ENCODE data around the gene GALNT2. TPM values are rescaled to one million over a fixed set of nuclear protein-coding genes. Genes with fewer than 3 reads are reported as not detected.

Gene GALNT2
- polyA plus RNA-seq, 3 donors = 19.6 to 25.6 (median 23.4) TPM

DNA sequence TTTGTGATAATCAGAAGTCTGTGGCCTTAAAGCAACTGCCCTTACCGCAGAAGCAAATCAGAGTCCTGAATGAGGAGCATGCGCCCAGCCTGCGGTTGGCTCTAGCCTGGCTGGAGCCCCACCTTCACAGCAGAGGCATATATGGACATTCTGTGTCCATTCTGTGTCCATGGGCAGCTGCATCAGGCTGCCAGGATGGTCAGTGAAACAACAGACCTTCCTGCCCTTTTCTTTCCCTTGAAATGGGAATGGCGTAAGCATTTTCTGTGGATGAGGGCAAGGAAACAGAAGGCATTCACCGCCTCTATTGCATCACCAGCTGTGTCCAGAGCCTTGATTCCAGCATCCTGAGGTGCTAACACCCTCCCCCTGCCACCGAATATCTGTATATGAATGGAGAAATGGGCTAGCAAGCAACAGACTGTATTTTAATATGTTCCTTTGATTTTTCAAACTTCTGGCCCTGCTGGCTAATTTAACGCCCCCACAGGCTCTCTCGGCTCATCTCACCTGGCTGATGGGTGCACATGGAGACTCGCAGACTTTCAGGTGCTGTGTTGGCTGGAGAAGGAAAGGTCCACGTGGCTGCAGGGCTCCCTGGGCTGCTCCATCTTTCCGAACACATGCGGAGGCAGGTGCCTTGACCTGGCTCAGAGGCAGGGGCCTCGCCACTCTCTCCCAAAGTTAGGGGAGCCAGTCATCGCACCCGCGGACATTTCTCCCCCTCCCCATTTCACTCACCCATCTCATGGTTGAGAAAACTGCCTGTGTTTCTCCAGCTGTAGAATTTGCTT is 159.2 kb downstream of the GALNT2 start:
- H3K79me2 ChIP-seq (ENCODE audit: insufficient read depth, low read length) = peaks cover 3% of the 10 kb centered on the region
- no peaks in the 10 kb centered on the region for H3K9me3 ChIP-seq (replicated peaks in 1 of 2; ENCODE audit: control insufficient read depth in 1 of 2, insufficient read depth in 1 of 2, low read length in 2 of 2)
- H3K27ac ChIP-seq (ENCODE audit: low read depth in 1 of 2, low read length in 2 of 2) = no peak overlapping the region
- H3K36me3 ChIP-seq (replicated peaks in 1 of 2; ENCODE audit: control insufficient read depth in 1 of 2, insufficient read depth in 2 of 2, low read length in 2 of 2) = peaks cover 0 to 15% of the 10 kb centered on the region in 2 donors
- no peak overlapping the region for H3K4me3 ChIP-seq (replicated peaks in 1 of 3; ENCODE audit: low read depth in 2 of 3, low read length in 3 of 3)
- Mint-ChIP-seq H3K27ac (peak overlapping the region in 1 of 7 donors; percentile 24), H3K4me3 (no peak overlapping the region), H3K4me1 (no peaks in the 10 kb centered on the region), H3K27me3 (ENCODE audit: low read depth in 3 of 3) (no peaks in the 10 kb centered on the region), H3K36me3 (peaks cover 27 to 29% of the 10 kb centered on the region in 2 donors), H3K9me3 (no peaks in the 10 kb centered on the region)
- peaks cover 20% of the 10 kb centered on the region for H4K20me1 ChIP-seq (ENCODE audit: insufficient read depth, low read length)
- no peak overlapping the region for H3K9ac ChIP-seq (ENCODE audit: insufficient read depth, low read length, poor library complexity, severe bottlenecking)
- DNase-seq = no peak
- 97% methylated on average over 10 of the region's 16 CpGs for WGBS (ENCODE audit: insufficient coverage)
- H2AFZ ChIP-seq (ENCODE audit: insufficient read depth, low read depth, low read length, poor library complexity, severe bottlenecking) = no peak overlapping the region
- no peak overlapping the region for H3K4me2 ChIP-seq (replicated peaks; ENCODE audit: extremely low read depth, low read length, poor library complexity, severe bottlenecking)
- H3K4me1 ChIP-seq (ENCODE audit: control insufficient read depth in 1 of 2, insufficient read depth in 2 of 2, low read length in 2 of 2) = no peaks in the 10 kb centered on the region
- no peaks in the 10 kb centered on the region for H3K27me3 ChIP-seq (ENCODE audit: control insufficient read depth in 2 of 2, insufficient read depth in 2 of 2, low read length in 2 of 2)
- TF ChIP-seq, protein P1, sequence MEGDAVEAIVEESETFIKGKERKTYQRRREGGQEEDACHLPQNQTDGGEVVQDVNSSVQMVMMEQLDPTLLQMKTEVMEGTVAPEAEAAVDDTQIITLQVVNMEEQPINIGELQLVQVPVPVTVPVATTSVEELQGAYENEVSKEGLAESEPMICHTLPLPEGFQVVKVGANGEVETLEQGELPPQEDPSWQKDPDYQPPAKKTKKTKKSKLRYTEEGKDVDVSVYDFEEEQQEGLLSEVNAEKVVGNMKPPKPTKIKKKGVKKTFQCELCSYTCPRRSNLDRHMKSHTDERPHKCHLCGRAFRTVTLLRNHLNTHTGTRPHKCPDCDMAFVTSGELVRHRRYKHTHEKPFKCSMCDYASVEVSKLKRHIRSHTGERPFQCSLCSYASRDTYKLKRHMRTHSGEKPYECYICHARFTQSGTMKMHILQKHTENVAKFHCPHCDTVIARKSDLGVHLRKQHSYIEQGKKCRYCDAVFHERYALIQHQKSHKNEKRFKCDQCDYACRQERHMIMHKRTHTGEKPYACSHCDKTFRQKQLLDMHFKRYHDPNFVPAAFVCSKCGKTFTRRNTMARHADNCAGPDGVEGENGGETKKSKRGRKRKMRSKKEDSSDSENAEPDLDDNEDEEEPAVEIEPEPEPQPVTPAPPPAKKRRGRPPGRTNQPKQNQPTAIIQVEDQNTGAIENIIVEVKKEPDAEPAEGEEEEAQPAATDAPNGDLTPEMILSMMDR (IDR thresholded peaks at IDR 0.05) = no peak
- intact Hi-C loops (cut with micrococcal nuclease) = no loop called here

DNA sequence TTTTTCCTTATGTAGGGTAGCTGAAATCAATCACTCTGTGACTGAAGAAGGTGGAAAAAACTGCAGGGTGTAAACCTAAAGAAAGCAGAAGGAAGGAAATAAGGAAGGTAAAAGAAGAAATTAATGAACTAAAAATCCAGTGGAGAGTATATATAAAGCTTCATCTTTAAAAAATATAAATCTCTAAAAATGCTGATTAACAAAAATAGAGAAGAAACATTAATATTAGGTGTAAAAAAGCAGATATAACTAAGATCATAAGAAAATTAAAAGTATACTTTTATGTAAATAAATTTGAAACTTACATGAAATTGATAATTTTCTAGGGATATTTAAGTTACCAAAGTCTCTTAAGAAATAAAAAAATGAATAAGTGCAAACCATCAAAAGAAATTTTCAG is 159.8 kb downstream of the GALNT2 start:
- no peak overlapping the region for H3K27ac Mint-ChIP-seq
- Histone ChIP-seq H3K9me3 (replicated peaks in 1 of 2; ENCODE audit: control insufficient read depth in 1 of 2, insufficient read depth in 1 of 2, low read length in 2 of 2) (no peaks in the 10 kb centered on the region), H3K27ac (ENCODE audit: low read depth in 1 of 2, low read length in 2 of 2) (no peak overlapping the region), H2AFZ (ENCODE audit: insufficient read depth, low read depth, low read length, poor library complexity, severe bottlenecking) (no peak overlapping the region), H3K4me2 (replicated peaks; ENCODE audit: extremely low read depth, low read length, poor library complexity, severe bottlenecking) (no peak overlapping the region), H3K9ac (ENCODE audit: insufficient read depth, low read length, poor library complexity, severe bottlenecking) (no peak overlapping the region), H4K20me1 (ENCODE audit: insufficient read depth, low read length) (peaks cover 20% of the 10 kb centered on the region), H3K79me2 (ENCODE audit: insufficient read depth, low read length) (peaks cover 3% of the 10 kb centered on the region), H3K4me1 (ENCODE audit: control insufficient read depth in 1 of 2, insufficient read depth in 2 of 2, low read length in 2 of 2) (no peaks in the 10 kb centered on the region), H3K36me3 (replicated peaks in 1 of 2; ENCODE audit: control insufficient read depth in 1 of 2, insufficient read depth in 2 of 2, low read length in 2 of 2) (peaks cover 0 to 17% of the 10 kb centered on the region in 2 donors), H3K27me3 (ENCODE audit: control insufficient read depth in 2 of 2, insufficient read depth in 2 of 2, low read length in 2 of 2) (no peaks in the 10 kb centered on the region), H3K4me3 (replicated peaks in 1 of 3; ENCODE audit: low read depth in 2 of 3, low read length in 3 of 3) (no peak overlapping the region)
- TF ChIP-seq, protein P1 (IDR thresholded peaks at IDR 0.05) = no peak
- intact Hi-C loops (cut with micrococcal nuclease) = no loop called here
- no peak for DNase-seq
- H3K9me3 Mint-ChIP-seq = no peaks in the 10 kb centered on the region
- peaks cover 4% of the 10 kb centered on the region for H3K4me1 Mint-ChIP-seq
- H3K36me3 Mint-ChIP-seq = peaks cover 27 to 34% of the 10 kb centered on the region in 2 donors
- no peak overlapping the region for H3K4me3 Mint-ChIP-seq
- H3K27me3 Mint-ChIP-seq (ENCODE audit: low read depth in 3 of 3) = no peaks in the 10 kb centered on the region

Data from CD14-positive monocyte (primary cell).